ENCODE data around the gene PANX3. TPM values are rescaled to one million over a fixed set of nuclear protein-coding genes. Genes with fewer than 3 reads are reported as not detected.

Gene PANX3
- polyA plus RNA-seq, 10 donors = 0.12 to 0.24 (median 0.14) TPM; not detected in 7

DNA sequence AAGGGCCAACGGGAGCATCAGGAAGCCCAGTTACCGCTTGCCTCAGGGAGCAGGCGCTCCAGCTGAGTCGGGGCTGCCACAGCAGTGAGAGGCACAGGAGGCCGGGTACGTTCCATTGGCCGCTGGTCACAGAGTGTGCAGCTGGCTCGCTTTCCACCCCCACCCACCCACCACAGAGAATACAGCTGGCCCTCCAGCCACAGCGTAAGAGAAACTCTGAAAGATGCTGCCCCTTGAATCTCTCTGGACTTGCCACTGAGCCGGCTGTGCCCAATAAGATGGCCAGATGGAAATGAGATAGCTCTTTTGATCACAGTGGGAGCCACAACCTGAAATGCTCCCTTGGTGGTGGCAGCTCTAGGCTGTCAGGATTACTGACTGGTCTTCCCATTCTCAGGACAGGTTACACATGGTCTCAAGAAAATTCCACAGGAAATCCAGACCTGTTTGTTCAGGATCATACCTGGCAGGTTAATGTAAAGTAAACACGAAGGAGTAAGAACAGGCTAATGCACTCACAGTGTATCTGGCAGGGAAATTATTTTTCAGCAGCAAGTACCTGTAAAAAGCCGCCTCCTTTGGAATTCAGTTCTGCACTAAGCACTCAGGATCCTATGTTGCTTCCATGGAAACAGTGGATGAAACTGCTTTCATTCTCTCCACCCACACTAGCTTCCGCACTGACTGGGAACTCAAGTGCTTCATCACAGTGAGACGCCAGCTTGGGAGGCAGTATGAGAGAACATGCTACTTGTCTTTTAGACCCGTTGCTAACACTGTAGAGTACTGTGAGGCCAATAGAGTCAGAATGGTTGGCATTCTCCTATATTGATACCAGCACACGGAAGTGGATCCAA lies 45.8 kb downstream of the PANX3 start:
- peak in 1 of 3 donors; percentile 25 for DNase-seq

DNA sequence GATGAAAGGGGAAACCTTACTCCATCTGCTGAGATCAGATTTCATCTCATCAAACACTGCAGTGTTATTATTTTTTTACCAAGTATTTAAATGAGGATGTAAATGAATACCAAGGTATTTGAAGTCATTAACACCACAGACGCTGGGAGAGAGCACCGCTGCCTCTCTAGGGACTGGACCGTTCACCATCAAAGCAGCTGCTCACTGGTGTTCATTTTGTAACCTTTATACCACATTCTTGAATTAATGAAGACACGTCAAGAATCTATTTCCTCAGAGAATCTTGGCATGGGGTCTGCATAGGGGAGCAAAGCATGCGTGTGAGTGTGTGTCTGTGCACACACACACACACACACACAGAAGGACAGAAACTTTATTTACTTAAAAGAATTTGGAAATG lies 46.7 kb downstream of the PANX3 start:
- no peak for DNase-seq

- no peak for DNase-seq
Measured at GRCh38 chr11:124658501-124658900, 47.3 kb downstream of the PANX3 start.

DNA sequence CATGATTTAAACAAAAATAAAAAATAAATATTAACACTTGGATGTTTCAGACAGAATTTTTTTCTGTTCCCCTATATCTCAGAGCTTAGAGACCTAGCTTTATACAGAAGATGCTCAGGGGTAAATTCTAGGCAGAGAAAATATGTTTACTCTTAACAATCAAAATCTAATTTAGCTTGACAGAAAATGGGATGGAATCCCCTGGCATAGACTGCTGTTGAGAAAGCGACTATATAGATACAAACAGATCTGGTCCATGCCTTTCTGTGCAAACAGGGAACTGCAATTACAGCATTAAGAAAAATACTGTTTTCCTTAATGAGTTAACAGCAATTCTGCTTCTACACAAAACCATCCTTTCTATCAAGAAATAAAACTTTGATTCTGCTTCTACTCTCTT lies 47.8 kb downstream of the PANX3 start:
- DNase-seq = no peak

GRCh38 chr11:124661553-124661952 lies 50.3 kb downstream of the PANX3 start:
- DNase-seq = no peak

DNA sequence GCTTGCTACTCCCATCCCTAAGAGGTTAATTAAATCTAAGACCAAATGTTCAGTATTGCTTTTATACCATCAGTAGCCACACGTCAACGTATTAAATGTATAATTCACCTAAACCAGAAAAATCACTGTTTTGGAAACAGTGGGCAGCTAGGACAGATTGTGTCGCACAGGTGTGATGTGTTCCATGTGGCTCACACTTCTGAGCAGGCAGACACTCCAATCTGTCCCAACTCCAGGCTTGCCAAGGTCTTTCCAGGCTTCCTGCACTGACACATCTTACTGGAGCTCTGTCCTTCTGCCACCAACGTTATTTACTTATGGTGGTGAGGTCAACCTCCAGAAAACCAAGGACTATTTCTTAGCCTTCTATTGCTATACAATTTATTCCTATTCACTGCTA lies 50.9 kb downstream of the PANX3 start:
- no peak for DNase-seq

DNA sequence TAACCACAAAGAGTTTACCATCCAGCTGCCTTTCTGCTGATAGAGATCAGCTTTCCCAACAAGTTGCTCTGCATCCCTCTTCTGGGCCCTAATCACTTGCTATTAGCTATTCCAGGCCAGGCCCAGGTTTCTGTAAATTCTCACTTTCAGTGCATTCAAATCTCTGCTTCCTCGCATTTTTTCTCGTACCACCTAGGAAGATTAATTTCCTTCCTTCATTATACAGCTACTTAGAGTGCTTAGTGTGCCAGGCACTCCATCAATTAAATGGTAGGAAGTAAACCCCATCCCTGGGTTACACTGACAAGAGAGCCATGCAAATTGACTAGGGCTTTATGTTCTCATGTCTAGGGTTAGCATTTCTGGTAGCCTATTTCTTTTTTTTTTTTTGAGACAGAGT lies 52.6 kb downstream of the PANX3 start:
- no peak for DNase-seq

- DNase-seq = no peak
Measured at GRCh38 chr11:124667601-124668000, 56.4 kb downstream of the PANX3 start.

- DNase-seq = peak; percentile 18 to 68 (median 53)
Measured at GRCh38 chr11:124669193-124669592, 58.0 kb downstream of the PANX3 start.

Other genes with a start within 250 kb of the PANX3 start
- not detected for gene OR8B2, start 226.9 kb upstream of the PANX3 start, polyA plus RNA-seq (ENCODE audit: insufficient read length in 10 of 10)
- not detected for gene OR8B3, start 212.4 kb upstream of the PANX3 start, polyA plus RNA-seq (ENCODE audit: insufficient read length in 10 of 10)
- gene OR8B4, start 186.6 kb upstream of the PANX3 start, polyA plus RNA-seq (ENCODE audit: insufficient read length in 10 of 10) = not detected
- not detected for gene OR8B8, start 165.7 kb upstream of the PANX3 start, polyA plus RNA-seq (ENCODE audit: insufficient read length in 10 of 10)
- not detected for gene OR8B12, start 67.8 kb upstream of the PANX3 start, polyA plus RNA-seq (ENCODE audit: insufficient read length in 10 of 10)
- under 1 TPM in 9 of 10 donors, not detected in 1; 0.11 to 0.99 (median 0.27) TPM for gene OR8A1, start 41.4 kb upstream of the PANX3 start, polyA plus RNA-seq (ENCODE audit: insufficient read length in 10 of 10)
- gene TBRG1, start 11.4 kb downstream of the PANX3 start, polyA plus RNA-seq (ENCODE audit: insufficient read length in 10 of 10) = 10 to 100 TPM; 18.1 to 33.1 (median 22.7) TPM
- 1 to 10 TPM; 4.1 to 8.9 (median 7.2) TPM for gene SIAE, start 62.3 kb downstream of the PANX3 start, polyA plus RNA-seq (ENCODE audit: insufficient read length in 10 of 10)
- 1 to 10 TPM; 2.7 to 5.5 (median 3.9) TPM for gene SPA17, start 62.5 kb downstream of the PANX3 start, polyA plus RNA-seq (ENCODE audit: insufficient read length in 10 of 10)
- 1 to 10 TPM; 3.5 to 7.8 (median 5.7) TPM for gene NRGN, start 128.5 kb downstream of the PANX3 start, polyA plus RNA-seq (ENCODE audit: insufficient read length in 10 of 10)
- 1 to 10 TPM in 7 of 10 donors, under 1 TPM in 3; 0.67 to 2.3 (median 1.2) TPM for gene VSIG2, start 140.8 kb downstream of the PANX3 start, polyA plus RNA-seq (ENCODE audit: insufficient read length in 10 of 10)
- gene ESAM, start 150.9 kb downstream of the PANX3 start, polyA plus RNA-seq (ENCODE audit: insufficient read length in 10 of 10) = 10 to 100 TPM; 43.1 to 71.2 (median 51.7) TPM
- gene MSANTD2, start 189.0 kb downstream of the PANX3 start, polyA plus RNA-seq (ENCODE audit: insufficient read length in 10 of 10) = 10 to 100 TPM in 9 of 10 donors, 1 to 10 TPM in 1; 9.4 to 22.7 (median 13.8) TPM

All from muscle of back (tissue), 11 donors.